HG03097 (cell line): ENCODE data around the gene FAM20C.
"Not testable (repeated sequence)": the region's sequence is repeated elsewhere in the genome, so short reads cannot be mapped to it uniquely, and the experiment has no call there.

Experiments
- ATAC-seq: cut with Tn5 transposase; IDR thresholded peaks from one replicate; pipeline ENCODE4 v1.9.1; 2021; ENCODE audit not compliant: unreplicated experiment, low FRiP score

FAM20C gene

DNA sequence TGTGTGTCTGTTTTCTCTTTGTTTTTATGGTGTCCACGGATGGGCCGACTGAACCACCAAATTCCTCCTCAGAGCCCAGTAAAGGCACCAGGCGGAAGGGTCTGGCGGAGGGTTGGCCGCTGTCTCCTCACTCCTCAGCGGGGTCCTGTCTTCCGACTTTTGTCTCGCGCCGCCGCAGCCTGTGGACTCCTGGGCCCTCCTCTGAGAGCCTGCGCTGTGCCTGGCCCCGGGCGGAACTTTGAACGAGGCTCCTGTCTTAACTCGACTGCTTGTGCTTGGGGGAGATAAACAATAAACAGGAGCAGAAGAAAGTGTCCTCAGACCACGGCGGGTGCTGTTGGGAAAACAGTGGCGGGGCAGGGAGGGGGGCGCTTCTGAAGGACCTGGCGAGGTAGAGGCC lies 2.2 kb upstream of the FAM20C start:
- no peak for ATAC-seq

DNA sequence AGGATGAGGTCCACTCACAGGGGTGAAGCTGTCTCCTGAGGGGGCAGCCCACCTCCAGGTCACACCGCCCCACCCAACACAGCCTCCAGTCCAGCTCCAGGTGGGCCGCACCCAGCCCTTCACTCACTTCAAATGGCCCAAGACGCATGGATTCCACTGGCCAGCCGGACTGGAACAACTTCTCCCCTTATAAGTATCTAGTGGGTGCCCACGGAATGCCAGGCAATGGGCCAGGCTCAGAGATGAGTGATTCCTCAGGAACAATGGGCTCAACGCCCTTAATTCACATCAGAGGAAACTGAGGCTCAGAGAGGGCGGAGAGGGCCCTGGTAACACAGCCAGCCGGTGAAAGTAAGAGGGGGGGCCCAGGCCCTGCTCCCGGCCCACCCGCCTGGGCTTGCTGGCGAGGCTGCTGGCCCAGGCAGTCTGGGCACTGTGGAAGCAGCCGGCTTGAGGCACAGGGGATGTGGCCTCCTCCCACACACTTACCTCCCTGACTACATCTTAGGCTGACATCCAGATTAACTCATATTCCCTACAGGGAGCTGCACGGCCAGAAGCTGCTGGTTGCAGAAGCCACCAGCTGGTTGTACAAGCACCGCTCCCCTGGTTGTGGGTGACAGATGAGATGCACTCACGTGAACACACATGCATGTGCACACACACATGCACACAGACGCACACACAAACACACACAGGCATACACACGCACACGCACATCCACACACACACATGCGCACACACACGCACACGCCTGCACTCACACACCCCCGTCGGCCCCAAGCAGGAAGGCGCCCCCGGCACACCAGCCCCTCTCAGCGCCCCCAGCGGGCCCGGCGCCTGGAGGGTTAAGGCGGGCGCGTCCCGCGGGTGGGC lies 1.0 kb upstream of the FAM20C start:
- ATAC-seq: no peak

DNA sequence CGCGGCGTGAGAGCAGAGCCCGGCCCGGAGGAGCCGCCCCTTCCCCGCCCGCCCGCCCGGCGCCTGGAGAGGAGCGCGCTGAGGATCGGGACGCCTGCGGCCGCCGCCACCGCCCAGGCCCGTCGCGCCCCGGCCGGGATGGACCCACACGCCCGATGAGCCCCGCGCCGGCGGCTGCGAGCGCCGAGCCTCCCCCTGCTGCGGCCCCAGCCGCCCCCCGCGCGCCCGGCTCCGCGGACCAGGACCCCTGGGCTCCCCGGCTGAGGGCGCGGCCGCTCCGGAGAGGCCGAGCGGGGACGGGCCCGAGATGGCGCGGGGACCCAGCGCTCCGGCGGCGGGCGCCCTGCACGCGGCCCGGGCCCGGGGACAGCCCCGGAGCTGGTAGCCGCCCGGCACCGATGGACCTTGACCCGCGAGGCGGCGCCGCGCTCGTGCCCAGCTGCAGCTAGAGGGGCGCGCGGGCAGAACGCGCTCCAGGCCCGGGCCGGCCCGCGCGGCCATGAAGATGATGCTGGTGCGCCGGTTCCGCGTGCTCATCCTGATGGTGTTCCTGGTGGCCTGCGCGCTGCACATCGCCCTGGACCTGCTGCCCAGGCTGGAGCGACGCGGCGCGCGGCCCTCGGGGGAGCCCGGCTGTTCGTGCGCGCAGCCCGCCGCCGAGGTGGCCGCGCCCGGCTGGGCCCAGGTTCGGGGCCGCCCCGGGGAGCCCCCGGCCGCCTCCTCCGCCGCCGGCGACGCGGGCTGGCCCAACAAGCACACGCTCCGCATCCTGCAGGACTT lies 520 bp downstream of the FAM20C start:
- no peak for ATAC-seq

DNA sequence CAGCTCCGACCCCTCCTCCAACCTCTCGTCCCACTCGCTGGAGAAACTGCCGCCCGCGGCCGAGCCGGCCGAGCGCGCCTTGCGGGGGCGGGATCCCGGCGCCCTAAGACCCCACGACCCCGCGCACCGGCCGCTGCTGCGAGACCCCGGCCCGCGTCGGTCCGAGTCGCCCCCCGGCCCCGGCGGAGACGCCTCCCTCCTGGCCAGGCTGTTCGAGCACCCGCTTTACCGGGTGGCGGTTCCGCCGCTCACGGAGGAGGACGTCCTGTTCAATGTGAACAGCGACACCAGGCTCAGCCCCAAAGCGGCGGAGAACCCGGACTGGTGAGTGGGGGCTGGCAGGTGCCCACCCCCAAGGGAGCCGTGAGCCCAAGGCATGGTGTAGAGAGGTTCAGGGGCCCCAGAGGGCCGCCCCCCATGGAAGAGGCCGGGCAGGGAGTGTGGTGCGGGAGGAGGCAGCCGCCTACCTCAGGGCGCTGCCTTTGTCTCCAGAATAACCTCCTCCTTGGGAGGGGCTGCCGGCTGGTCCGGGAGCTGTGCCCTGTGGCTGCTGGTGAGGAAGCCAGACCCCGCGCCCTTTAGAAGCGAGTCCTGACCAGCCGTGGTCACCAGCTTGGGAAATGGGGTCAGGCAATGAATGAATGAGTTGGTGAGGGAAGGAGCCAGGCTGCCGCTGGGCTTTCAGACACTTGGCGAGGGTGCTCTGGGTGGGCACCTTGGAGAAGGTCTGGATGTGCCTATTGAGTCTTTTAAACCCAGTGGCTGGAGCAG lies 1.3 kb downstream of the FAM20C start:
- no peak for ATAC-seq

DNA sequence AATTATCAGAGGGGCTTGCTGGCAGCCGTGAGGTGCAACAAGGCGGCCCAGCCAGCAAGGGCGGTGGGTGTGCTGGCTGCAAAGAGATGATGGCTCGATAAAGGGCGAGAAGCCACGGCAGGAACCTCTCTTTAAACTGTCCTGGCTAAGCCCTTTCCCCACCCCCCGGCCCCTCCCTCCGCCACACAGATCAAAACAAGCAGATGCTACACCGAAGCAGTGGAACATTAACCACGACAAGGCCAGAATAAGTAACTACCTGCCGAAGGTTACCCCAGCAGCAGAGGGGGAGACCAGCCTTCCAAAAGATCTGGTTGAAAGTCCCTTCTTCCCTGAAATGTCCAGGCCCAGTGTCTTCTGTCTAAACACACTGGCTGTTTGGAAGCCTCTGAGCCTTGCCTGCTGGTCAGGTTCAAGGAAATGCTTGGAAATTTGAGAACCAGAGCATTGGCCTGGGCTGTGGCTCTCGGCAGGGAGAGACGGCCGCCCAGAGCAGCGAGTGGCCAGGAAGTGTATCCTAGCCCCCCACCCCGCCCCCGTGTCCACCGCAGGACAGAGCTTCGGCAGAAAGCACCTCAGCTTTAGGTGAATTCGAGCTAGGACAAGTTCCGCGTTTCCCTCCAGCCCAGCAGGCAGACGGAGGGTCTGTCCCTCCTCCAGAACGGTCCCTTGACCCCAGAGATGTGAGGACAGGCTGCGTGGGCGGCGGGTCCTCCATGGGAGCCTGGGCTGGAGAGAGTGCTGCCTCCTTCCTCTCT lies 2.1 kb downstream of the FAM20C start:
- ATAC-seq: no peak

DNA sequence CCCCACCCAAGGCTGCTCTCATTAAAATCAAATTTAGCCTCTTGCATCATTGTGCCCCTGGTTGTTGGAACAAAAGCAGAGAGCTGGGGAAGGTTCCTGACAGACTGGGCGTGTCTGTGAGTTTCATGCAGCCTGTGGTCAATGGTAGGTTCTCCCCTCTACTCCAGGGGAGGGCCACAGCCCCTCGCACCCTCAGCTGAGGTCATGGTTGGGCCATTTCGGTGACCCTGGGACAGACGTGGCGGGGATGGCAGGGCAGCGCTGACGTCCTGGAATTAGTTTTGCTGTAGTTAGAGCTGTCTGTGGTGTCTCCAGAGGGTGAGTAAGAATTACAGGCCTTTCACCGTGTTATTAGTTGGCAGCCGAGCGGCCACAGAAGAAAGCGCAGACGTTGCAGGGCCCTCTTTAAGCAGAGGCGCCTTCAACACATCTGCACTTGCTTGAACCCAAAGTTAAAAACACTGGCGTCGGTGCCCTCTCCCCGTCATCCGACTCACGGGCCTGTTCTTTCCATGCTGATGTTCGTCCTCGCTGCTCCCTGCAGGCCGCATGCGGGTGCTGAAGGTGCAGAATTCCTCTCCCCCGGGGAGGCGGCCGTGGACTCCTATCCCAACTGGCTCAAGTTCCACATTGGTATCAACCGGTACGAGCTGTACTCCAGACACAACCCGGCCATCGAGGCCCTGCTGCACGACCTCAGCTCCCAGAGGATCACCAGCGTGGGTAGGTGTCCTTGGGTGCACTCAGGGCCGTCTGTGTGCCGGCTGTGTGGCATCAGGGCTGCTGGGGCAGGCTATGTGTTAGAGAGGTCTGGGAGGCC lies 2.8 kb downstream of the FAM20C start:
- no peak for ATAC-seq

DNA sequence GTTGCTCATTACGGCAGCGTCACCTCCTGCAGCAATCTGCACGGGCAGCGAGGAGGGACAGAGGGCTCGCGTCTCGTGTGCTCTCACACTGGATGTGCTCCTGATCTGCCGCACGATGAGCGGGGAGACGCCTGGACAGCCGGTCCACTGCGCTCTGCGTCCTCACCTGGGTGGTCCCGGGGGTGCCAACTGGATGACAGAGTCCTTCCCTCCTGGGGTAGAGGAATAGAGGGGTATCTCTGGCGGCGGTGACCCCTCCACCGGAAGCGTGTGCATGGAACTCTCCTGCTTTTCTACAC lies 3.4 kb downstream of the FAM20C start:
- ATAC-seq: no peak

DNA sequence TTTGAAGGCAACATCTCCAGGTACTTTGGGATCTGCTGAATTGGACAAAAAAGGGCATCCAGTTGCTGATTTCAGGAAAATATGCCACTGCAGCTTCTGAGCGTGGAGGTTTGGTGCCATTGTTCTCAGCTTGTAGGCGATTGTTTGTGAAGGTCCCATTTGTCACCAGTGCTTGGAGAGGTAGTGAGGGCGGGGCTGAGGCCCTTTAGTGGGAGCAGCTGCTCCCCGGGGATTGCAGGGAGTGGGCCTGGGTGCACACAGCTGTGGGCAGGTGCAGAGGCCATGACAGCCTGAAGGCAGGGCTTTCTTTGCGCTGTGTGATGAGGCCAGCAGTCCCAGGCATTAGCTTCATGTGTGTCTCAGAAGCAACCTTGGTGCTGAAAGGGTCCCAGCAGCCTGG lies 3.9 kb downstream of the FAM20C start:
- no peak for ATAC-seq

DNA sequence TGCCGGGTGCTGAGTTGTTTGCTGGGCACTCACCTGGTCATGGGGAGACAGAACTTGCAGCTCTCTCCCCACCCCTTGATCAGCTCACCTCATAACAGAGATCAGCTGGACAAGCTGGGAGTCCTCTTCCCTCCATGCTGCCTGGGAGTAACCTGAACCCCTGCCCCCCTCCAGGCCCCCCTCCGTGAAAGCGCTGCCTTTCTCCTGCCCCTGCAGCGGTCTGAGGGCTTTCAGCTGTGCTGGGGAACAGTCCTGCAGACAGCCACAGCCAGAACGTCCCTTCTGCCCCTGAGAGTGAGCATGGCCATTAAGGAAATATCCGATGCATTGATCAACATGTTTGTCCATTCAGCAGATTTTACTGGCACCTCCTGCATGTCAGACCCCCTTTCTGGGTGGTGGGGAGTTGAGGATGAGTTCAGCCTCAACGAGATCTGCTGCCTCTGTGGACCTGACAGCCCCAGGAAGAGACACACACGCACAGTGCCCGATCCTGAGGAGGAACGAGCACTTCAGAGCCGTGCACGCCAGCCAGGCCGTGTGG lies 4.5 kb downstream of the FAM20C start:
- no peak for ATAC-seq

DNA sequence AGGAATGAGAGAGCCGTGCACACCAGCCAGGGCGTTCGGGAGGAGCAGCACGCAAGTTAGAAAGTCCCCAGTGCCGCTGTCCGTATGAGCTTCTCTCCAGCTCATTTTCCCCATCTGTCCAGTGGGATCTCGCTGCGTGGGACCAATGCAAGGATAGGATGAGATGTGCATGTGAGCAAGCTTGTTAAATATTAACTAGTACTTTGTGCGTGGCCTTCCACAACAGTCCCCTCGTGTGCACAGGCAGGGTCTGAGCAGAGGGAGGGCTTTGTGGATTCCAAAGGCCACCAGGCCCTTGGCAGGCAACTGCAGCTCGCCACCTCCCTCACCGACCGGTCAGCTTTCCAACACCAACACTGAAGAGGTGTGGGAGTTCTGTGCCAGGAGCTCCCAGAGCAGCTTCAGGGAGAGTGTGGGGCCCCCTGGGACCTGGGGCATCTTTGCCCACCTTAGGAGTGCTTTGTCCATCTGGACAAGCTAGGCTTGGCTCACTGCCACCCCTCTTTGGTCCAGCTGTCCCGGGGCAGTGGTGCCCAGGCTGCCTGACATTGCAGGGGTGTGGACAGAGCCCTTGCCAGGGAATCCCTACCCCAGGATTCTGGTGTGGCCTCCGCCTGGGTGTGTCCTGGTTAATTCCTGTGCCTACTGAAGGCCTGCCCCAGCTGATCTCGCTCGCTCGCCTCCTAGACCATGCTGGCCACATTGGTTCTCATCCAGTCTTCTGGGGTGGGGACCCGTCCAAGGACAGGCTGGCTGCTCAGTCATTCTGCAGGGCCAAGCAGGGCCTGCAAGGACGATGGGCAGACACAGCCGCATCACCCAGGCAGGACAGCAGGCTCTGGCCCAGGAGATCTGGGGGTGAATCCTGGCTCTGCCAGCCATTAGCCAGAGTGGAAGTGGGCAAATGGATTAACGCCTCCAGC lies 5.3 kb downstream of the FAM20C start:
- ATAC-seq: no peak

DNA sequence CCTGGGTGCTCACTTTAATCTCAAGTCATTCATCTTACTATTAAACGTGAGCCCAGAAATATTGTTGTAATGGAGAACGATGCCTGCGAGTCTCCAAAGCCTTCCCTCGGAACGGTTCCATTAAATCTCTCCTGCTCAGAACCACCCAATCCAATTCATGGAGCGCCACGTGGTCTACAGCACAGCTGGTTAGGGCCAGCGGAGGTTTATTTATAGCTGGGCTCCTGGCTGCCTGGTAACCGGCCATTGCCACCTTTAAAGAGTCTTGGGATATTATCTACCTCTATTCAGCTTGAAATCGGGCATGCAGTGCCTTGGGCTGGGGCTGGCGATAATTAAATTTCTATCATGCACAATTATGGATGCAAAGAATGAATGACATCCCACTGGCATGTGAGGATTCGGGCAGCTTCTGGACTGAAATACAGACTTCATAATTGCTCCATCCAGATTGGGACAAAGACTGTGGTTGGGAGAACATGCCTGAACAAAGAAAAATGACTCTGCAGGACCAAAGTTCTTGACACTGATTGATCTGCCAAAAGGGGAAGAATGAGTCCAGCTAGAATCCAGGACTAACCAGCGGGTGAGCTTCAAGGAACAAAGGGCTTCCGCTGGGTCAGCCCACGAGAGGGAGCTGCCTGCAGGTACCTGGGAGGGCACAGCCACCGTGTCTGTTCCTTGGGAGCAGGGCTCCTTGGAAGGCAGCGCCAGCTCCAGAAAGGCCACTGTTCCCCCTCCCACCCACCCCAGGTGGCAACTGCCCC lies 7.3 kb downstream of the FAM20C start:
- no peak for ATAC-seq

DNA sequence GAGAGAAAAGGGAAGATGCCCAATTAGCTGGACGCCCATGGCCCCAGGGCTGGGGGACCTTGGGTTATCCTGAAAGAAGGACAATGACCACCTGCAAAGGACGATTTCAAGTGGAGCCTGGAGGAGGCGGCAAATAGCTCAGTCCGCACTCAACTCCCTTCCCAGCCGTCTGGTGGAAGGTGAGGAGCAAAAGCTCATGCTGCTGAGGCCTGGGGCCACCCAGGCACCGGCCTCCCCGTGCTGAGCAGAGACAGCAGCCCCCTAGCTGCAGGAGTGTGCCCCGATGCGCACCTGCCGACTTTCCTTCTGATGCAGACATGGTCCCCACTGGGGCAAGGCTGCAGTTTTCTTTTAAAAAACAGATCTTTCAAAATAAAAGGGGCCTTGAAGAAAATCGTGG lies 7.9 kb downstream of the FAM20C start:
- no peak for ATAC-seq

DNA sequence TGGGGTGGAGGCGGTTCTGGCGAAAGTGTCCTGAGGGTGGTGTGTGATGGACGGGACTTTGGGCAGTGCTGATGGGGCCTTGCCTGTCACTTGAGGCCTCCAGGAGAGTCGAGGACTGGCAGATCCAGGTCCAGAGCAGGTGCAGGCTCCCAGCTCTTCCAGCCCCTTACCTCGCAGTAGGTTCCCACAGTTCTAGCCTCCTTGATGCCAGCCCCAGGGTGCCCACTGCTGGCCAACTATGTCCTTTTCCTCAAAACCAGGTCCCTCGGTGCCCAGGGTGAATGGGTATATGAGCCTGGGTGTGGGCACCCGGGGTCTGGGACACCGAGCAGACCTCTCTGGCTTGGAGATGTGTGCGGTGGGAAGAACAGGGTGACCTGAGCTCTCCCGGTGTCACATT lies 8.3 kb downstream of the FAM20C start:
- ATAC-seq: no peak

DNA sequence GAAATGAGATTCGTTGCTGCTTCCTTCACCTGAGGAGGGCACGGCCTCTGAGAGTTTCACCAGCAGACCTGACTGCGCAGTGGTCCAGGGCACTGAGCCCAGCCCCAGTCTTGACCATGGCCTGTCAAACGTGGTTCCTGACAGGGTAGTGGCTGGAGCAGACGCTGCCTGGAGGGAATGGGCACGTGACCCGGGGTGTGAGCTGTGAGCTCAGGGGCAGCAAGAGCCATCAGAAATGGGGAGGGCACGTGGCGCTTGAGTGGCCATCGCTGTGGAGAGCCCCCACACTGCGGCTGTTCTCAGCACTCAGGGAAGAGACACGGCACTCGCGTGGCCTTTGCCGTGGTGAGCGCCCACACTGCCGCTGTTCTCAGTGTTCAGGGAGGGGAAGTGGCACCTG lies 12.0 kb downstream of the FAM20C start:
- no peak for ATAC-seq

DNA sequence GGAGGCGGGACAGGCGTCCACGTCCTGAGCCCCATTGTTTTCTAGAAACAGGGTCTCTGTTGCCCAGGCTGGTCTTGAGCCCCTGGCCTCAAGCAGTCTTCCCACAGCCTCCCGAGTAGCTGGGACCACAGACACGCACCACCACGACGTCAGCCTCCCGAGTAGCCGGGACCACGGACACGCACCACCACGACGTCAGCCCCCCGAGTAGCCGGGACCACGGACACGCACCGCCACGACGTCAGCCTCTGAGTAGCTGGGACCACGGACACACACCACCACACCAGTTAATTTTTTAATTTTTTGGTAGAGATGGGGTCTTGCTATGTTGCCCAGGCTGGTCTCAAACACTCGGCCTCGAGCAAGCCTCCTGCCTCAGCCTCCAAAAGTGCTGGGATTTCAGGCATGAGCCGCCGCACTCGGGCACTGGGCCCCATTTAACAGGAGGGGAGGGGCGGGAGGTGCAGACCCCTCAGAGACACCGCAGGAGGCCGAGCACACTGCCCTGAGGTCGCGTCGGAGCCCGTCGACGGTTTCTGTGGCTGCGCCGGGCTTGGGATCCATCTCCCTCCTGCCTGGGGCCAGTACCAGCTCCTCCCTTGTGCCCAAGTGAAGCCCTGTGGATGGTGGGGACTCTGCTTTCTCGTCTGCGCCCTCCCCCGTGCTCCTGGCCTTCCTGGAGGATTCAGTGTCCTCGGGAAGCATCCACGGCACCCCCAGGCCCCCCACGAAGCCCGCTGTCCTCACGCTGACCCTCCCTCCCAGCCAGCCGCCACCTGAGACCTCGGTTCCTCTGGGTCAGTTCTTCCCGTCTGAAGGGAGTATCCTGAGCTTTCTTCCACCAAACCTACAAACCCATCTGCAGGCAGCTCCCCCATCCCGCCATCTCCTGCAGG lies 13.0 kb downstream of the FAM20C start:
- ATAC-seq: no peak

DNA sequence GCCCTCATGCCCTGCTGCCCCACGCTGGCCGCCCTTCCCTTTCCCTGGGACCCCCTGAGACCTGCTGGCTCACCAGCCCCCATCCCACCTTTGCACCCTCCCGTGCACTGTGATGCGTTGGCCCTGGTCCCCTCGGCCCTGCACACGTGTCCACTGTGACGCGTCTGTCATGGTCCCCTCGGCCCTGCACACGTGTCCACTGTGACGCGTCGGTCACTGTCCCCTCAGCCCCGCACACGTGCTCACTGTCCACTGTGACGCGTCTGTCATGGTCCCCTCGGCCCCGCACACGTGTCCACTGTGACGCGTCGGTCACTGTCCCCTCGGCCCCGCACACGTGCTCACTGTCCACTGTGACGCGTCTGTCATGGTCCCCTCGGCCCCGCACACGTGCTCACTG lies 14.0 kb downstream of the FAM20C start:
- ATAC-seq: not testable (repeated sequence)
